GM18502 (cell line): Measurements from ENCODE around the gene FAM20C.

Source experiments
- ATAC-seq: cut with Tn5 transposase; IDR thresholded peaks from one replicate; pipeline ENCODE4 v1.9.1; 2021; ENCODE audit warnings: mild to moderate bottlenecking; ENCODE audit not compliant: unreplicated experiment, poor library complexity

The FAM20C gene

DNA sequence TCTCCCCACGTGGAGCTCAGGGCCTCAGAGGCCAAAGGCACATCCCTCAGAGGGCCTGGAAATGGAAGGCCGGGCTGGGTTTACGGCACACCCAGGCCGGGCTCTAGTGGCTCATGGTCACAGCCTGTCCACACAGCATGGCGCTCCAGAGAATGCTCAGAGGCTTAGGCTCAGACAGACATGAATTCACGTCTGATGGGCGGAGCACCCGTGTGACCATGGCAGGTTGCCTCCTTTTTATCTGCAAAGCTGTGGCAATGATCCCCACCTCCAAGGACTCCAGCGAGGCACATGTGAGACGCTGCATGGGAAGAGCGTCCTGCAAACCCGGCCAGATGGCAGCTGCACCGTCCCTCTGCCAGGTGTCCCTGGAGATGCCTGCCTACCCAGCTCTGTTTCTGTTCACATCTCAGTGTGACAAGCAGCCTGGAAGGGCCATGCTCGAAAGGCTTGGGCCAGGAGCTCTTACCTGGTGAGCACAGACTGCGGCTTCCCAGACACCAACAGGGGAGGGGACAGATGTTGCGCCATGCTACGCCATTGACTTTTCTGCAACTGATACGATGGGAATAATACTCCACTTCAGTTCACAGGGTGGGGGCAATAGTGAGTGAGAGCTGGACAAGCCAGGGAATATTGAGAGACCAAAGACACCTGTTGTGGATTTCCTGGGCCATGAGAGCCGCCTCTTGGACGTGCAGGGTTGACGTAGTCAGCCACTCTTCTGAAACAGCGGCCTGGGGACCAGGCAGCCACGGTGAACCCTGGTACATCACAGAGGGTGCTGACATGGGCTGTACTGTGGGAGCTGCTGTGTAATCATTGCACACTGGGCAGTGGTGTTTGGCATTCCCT is 34.4 kb upstream of the FAM20C start:
- ATAC-seq, result no peak

DNA sequence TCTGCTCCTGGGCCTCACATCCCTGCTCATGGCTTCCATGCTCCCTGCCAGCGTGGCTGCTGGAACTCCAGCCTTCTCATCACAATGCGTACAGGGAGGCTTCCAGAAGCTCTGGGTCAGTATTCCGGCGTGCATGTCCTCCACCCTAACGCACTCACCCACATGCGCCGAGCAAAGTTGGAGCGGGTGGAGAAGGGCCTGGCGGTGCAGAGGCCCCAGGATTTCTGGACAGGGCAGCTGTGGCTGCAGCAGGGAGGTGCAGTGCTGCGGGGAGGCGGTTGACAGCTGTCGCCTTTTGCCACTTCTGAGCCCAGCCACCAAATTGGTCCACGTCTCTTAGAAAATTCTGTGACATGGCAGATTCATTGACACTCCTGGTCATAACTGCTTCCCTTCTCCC is 33.6 kb upstream of the FAM20C start:
- no peak for ATAC-seq

DNA sequence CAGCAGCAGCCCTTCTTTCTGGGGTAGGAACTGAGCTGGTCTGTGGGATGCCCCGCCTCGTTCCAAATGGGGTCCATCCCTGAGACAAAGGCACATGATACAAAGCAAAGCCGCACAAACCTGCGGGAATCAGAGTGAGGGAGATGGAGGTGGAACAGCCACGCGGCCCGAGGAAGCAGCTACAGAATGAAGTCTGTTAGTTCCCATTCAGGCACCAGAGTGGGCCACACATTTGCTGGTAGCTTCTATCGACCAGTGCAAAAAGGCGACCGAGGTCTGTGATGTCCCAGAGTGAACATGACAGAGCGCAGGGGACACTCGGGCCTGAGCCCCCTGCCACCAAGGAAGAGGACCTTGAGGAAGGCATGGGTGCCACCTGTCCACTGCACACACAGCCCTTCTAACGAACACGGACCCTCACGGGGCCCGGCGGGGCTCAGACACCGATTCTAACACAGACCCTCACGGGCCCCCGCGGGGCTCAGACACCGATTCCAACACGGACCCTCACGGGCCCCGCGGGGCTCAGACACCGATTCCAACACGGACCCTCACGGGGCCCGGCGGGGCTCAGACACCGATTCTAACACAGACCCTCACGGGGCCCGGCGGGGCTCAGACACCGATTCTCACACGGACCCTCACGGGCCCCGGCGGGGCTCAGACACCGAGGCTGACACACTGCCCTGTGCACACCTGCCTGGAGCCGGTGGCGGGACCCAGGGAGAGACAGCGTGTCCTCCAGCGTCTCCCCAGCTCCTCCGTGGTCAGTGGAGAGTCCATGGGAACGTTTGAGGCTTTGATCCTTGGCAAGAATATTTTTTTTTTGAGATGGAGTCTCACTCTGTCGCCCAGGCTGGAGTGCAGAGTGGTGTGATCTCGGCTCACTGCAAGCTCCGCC is 32.8 kb upstream of the FAM20C start:
- ATAC-seq, result no peak

DNA sequence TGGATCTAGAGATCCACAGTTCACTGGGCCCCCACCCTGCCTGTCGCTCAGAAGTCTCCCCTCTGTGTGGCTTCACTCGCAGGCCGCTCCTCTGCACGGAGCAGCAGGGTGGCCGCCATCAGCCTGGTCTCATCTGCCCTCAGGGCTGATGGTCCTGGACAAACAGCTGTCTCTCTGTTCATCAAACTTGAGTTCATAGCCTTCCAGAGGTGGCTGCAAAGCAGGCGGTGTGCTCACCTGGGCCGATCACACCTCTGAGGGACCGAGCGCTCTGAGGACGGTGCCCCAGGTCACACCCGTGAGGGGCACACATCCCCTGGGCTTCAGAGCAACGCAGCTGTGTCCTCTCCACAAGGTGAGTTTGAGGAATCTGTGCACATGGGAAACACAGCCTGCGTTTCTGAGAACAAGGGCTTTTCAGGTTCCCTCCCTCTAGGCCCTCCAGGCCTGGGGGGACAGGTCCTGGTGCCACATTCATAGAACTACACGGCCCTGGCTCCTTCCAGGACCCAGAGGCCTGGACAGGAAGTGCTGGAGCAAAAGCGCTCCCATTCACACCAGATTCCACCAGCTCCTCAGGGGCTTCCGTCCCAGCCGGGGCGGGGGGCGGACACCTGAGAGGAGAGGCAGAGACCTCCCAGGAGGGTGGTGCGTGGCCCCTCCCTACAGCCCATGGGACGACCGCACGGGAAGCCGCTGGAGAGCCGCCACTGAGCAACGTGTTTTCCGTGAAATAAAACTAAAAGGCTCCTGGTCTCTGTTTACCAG is 31.2 kb upstream of the FAM20C start:
- ATAC-seq, result no peak

DNA sequence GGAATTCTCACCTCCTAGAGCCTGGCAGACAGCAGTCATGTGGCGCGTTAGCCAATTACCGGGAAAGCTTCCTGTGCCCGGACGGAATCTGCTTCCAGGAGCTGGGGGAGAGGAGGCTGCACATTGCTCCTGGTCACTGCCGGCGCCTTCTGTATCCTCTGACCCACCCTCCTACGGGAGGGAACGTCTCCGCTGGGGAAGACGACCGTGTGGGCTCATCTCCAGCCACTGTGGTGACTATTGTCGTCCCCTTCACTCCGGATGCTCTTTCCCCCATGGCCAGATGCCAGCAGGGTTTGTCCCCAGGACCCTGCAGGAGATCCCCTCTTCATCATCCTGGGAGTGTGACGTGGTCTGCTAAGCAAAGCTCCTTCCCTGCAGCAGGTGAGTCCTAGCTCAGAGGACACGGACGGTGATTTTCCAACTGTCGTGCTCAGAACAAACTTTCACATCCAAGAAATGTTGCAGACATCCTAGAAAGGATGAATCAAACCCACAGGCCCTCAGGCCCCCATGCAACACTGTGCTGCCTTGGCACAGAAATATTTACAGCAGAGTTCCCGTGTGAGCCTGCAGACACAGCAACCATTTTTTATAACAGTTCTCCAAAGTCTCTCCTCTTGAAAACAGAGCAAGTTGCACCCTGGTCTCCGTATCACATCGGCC is 29.6 kb upstream of the FAM20C start:
- ATAC-seq, result no peak

DNA sequence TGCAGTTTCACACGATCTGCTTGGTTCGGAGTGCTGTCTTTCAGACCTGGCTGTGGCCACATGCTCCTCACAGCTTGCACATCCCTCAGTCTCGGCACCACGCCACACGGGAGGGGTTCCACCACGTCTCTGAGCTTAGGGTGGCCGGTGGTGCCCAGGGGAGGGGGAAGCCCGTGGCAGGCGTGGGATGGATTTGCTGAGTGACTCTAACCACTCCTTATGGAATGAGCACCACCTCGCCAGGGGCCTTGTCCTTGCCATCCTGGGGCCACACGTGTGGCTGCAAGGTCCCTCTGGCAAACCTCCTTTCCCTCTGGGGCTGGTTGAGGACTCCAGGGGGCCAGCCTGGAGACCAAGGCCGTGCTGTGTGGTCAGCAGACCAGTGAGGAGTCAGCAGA is 29.1 kb upstream of the FAM20C start:
- no peak for ATAC-seq

DNA sequence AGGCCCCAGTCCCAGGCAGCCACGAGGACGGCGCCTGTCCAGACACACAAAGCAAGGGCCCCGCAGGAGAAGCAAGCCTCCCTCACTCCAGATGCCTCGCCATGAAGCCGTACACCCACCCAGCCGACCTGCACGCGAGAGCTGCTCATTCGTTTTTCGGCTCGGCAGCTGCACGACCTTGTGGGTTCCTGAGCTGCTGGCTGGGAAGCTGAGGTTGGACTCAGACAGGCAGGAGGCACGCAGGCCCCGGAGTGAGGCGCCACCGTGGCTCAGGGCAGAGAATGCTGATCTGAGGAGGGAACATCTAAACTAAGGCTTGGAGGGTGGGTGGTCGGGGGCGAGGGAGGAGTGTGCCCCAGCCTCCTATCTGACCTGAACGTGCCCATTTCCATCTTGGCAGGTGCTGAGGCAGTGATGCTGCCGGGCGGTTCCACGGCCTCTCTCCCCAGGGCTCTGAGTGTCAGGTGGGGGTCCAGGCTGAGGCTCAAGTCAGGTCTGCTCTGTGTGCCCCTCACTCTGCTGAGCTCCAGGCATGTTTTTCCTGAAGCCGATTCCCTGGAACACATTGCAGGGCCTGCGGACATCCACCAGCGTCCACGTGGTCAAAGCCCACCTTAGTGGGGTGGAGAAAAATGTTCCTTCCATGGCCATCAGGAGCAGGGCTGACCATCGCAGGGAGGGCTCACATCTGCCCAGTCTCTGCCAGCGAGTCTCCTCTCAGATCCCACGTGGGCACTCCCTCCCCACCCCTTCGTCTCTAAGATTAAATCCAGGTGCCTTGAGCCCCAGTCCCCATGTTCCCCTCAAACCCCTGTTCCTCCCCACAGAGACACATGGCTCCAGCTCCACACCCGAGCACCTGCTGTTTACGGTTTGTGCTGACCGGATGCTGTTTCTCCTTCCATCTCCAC is 28.1 kb upstream of the FAM20C start:
- no peak for ATAC-seq

DNA sequence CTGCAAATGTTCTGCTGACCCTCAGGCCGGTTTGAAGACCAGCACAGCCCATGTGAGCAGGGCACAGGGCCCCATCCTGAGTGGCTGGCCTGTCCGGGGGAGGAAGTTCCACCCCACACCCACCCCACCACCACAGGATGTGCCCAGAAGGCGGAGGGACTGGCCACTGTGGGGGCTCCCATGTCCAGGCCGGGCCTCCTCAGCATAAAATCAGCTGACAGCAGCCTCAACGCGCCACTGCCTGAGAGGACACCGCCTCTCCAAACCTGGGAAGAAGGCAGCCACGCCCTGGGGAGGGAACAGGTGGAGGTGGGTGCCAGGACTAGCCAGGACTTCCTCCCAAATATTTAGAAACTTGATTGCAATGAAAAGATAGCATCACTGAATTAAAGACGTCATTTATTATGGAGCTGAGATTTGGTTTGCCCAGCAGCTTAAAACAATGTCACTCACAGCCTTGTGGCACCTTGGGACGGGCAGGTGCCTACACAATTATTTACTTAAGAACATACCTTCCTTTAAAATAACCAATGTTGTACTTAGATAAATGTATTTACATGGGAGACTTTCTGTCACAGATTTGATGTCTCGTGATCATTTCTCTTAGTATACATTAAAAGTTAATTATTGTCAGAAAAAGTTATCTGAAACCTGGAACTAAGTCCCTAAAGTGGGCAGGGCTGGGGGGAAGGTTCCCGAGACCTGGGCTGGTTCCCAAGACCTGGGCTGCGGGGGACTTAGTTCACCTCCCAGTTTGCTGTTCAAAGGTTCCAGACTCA is 27.3 kb upstream of the FAM20C start:
- no peak for ATAC-seq

DNA sequence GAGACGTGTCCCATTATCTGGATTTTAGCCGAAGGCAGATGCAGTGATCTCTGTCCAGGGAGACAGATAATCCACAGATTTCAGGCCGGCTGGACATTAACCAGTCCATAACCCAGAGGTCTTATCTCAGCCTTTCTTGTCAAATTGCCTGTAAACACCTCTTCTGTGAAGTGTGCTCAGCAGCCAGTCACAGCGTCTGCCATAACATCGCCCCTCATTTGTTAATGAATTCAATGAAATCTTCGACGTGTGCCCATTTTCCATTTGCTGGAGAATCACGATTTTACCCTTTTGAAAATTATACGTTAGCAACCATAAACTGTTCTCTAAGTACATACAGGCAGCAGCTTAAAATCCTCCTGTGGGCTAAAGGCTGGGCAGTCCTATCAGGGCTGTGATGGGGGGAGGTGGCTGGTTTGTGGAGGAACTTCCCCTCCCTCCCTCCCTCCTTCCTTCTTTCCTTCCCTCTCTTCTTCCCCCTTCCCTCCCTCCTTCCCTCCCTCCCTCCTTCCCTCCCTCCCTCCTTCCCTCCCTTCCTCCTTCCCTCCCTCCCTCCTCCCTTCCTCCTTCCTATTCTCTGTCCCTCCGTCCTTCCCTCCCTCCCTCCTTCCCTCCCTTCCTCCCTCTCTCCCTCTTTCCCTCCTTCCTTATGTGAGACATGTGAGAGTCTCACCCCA is 26.6 kb upstream of the FAM20C start:
- no peak for ATAC-seq

DNA sequence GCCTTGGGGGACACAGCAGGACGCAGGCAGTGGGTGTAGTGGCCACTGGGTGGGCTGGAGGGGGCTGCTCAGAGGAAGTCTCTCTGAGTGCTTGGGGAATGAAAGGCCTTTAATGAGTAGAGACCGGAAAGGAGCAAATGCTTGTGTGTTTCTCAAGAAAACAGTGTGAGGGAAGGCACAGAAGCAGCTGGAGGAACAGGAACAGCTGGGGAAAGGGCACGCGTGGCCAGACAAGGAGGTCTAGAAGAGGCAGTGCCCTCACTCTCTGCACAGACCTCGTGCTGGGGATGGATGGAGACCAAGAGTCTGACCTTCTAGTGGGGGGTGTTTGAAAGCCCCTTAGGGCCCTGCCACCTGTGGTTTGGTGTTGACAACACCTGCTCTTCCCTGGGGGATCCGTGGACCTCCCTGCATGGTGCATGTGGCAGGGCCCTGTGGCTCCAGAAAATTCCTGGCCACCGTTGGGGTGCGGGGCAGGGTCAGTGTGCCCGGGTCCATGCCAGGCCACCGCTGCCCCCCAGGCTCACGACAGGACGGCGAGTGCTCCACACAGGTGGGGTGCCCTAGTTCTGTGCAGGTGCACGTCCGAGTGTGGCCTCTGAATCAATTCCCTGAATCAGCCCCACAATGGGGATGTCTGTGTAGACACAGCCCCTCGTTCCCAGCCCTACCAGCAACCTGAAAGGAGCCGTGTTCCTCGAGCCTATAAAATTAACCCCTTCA is 25.9 kb upstream of the FAM20C start:
- ATAC-seq, result no peak

DNA sequence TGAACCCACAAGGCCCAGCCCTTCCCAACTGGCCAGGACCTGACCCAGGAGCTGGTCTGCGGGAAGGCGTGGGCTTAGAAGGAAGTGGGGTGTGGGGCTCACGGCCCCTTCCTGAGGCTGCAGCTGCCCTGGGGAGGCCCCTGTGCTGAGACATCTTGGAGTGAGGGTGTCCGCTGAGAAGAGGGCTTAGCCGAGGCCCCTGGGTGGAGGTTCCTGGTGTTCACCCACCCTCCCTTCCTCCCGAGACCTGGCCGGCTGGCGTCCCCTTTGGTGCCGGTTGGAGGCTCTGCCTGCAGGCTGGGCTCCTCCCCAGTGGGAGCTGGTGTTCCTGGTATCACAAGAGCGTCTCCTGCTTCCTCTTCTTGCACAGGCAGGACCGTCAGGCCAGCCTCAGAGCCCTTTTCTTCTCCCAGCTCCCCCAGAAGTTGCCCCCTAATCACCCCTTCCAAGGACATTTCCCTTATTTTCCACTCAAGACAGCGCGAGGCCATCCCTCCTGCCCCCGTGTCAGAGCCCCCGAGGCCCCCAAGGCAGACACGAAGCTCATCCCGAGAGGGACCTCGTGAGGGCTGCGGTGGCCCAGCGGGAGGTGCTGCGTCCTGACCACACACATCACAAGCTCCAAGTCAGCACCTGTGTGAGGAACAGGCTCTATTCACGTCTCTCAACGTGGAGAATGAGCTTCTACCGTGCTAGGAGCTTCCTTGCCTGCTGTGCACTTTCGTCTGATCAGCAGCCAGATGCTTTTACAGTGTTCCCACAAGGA is 25.1 kb upstream of the FAM20C start:
- ATAC-seq, result no peak

DNA sequence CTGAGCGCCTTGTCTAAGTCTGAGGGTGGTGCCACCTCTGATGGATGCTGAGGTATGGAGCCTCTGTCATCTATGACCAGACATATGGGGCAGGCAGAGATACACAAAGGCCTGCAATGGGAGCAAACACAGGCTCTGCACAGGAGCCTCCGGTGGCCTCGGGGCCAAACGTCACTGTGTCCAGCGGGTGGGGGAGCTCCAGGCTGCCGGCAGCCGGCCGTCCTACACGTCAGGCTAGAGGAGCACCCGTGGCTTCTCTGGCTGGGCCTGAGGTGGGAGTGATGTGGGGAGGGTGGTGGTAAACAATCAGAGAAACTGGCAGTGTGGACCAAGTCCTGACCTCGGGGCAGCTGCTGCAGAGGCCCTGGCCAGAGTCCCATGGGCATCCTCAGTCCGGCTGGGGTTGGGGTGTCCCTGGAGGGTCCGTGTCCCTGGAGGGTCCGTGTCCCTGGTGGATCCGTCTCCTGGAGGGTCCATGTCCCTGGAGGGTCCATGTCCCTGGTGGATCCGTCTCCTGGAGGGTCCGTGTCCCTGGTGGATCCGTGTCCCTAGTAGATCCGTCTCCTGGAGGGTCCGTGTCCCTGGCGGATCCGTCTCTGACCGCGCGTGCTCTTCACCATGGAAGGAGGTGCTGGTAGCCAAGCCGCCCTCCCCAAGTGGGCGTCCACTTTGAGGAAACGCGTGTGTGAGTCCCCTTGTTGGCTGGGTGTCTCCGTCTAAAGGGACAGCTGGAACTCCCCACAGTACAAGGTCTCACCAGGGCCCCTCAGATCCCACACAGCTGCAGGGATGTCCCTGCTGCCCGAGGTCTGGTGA is 24.2 kb upstream of the FAM20C start:
- ATAC-seq, result no peak

DNA sequence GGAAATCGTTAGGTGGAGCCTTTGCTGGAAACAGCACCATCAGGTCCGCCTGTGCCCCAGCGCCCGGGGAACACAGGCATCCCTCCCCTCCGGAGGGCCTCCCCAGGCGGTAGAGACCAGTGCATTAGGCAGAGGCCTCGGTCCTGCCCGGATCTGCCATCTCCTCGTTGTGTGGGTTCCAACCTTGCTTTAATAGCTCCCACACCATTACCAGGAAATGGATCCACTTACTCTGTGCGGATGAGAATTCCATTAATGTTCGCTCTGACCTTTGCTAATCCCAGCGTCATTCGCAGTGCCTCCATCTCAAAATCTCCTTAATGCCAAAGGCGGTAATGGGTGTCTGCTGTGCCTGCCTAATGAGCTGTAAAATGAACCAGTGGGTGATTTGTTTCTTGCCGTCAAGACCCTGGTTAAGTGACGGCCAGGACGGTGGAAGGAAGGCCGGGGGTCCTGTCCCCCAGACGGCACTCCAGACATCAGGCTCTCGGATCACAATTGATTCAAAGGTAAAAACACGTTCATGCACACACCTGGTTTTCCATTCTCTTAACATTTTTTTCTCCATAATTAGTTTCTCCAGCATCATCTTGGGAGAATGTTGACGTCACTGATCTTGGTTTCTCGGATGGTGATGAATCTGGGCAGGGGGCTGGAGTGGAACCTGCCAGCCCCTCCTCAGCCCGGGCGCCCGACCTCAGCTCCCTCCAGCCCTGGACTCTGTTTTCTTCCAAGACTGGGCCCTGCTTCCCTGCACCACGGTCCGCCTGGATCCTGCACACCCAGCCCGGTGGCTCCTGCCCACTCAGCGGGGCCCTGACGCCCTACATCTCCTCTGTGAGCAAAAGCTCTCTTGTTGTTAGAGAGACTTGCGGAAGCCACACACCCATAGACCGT is 22.8 kb upstream of the FAM20C start:
- ATAC-seq, result no peak

DNA sequence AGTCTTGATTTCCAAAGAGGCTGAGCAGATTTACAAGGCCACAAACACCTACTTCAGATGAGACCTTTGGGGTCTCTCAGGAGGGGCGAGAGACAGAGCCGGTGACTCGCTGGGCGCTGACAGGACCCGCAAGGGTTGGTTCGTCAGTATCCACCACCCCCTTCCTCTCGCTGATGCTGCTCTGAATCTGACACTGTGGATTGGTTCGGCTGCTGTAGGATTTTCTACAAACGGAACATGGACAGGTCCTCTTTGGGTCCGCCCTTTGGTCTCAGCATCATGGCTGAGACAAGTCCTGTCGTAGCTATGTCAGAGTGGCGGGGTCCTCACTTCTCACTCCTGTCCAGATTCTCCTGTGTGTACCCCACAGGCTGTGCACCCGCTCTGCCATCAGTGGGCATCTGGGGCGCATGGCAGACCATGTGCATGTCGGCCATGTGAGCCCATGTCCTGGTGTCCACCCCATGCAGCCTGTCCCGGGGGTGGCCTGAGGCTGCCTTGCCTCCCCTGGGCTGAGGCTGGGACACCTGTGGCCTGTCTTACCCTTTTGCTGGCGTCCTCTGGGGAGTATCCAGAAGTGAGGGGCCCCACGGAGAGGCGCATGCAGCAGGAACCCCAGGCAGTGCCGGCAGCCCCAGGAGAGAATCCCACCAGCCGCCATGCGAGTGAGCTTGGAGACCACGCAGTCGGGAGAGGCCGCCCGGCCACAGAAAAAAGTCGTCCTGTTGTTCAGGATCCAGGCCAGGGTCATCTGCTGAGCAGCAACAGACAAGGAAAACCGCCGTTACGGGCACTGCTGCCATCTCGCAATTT is 21.6 kb upstream of the FAM20C start:
- ATAC-seq, result no peak
